T-cell (primary cell): ENCODE results near the gene CD96. TPM values are rescaled to one million over a fixed set of nuclear protein-coding genes. Genes with fewer than 3 reads are reported as not detected.
"Not testable (repeated sequence)": the region's sequence is repeated elsewhere in the genome, so short reads cannot be mapped to it uniquely, and the experiment has no call there.

ENCODE experiments used
- ATAC-seq, 4 experiments: fragments of 200-7000 bp in 3 of 4; fragments of 150-1000 bp in 1 of 4; cut with Tn5 transposase; replicated peaks in 1 of 4; 1 replicate in 3 of 4; 2 replicates in 1 of 4; pipeline ENCODE4 v1.10.0; 2021; ENCODE audit warnings: moderate library complexity in 3 of 4, mild to moderate bottlenecking in 2 of 4, moderate number of reproducible peaks in 1 of 4
- CTCF ChIA-PET, 2 donors: fragments of 300-600 bp; sonication (Branson Sonifier 250); formaldehyde crosslinking; loops; one replicate each; lab custom pipeline; 2022; ENCODE audit warnings: antibody characterized with exemption in 2 of 2; lab: Charles Lee
- POLR2A ChIA-PET, 2 donors: fragments of 300-600 bp; sonication (Branson Sonifier 250); formaldehyde crosslinking; loops; one replicate each; lab custom pipeline; 2022; ENCODE audit warnings: antibody characterized with exemption in 2 of 2; lab: Charles Lee
- DNase-seq, 35 experiments: peaks; one replicate each; pipeline versions ENCODE4 v3.0.0 to v3.0.0-alpha.2; 2013 to 2023
- H3K27ac ChIP-seq: one replicate; pipeline ENCODE4 v1.5.1; 2013; ENCODE audit warnings: low read length
- H3K27me3 ChIP-seq, 2 experiments: replicated peaks in 1 of 2; 1 replicate in 1 of 2; 2 replicates in 1 of 2; pipeline versions ENCODE4 v1.6.1 to v1.7.0; 2013; ENCODE audit warnings: low read length in 1 of 2, mixed read lengths in 1 of 2; ENCODE audit not compliant: control insufficient read depth in 2 of 2, insufficient read depth in 2 of 2; ENCODE audit errors: extremely low read depth in 1 of 2
- H3K36me3 ChIP-seq, 2 donors: 1 replicate in 1 of 2; 2 replicates in 1 of 2; pipeline versions ENCODE4 v1.6.1 to v1.7.0; 2013; ENCODE audit warnings: low read length in 1 of 2; ENCODE audit not compliant: control insufficient read depth in 2 of 2, insufficient read depth in 1 of 2; ENCODE audit errors: extremely low read depth in 1 of 2
- H3K4me1 ChIP-seq, 2 experiments: 1 replicate in 1 of 2; 2 replicates in 1 of 2; pipeline versions ENCODE4 v1.6.1 to v1.7.0; 2013; ENCODE audit warnings: low read length in 2 of 2, mixed read lengths in 1 of 2; ENCODE audit not compliant: insufficient read depth in 2 of 2, control insufficient read depth in 1 of 2; ENCODE audit errors: extremely low read depth in 1 of 2
- H3K4me3 ChIP-seq, 2 donors: 1 replicate in 1 of 2; 2 replicates in 1 of 2; pipeline versions ENCODE4 v1.5.1 to v1.7.0; 2013; ENCODE audit warnings: mild to moderate bottlenecking in 2 of 2, low read length in 1 of 2, moderate library complexity in 1 of 2; ENCODE audit not compliant: control insufficient read depth in 1 of 2; ENCODE audit errors: extremely low read depth in 1 of 2
- H3K9me3 ChIP-seq: 2 replicates; pipeline ENCODE4 v1.7.0; 2013
- H3K27ac Mint-ChIP-seq, 2 donors: one replicate each; pipeline ENCODE4 v1.8.0; 2020 to 2021; ENCODE audit warnings: mild to moderate bottlenecking in 2 of 2, mixed read lengths in 2 of 2
- H3K27me3 Mint-ChIP-seq, 2 donors: one replicate each; pipeline ENCODE4 v1.8.0; 2021 to 2022; ENCODE audit warnings: mixed read lengths in 2 of 2
- H3K36me3 Mint-ChIP-seq: one replicate; pipeline ENCODE4 v1.8.0; 2021; ENCODE audit warnings: mixed read lengths
- H3K4me1 Mint-ChIP-seq, 3 donors: one replicate each; pipeline ENCODE4 v1.8.0; 2020 to 2022; ENCODE audit warnings: mixed read lengths in 3 of 3, mild to moderate bottlenecking in 1 of 3
- H3K4me3 Mint-ChIP-seq, 3 donors: one replicate each; pipeline ENCODE4 v1.8.0; 2020 to 2022; ENCODE audit warnings: mild to moderate bottlenecking in 3 of 3, mixed read lengths in 3 of 3, moderate library complexity in 3 of 3
- H3K9me3 Mint-ChIP-seq, 3 donors: one replicate each; pipeline ENCODE4 v1.8.0; 2020 to 2022; ENCODE audit warnings: mixed read lengths in 3 of 3
- WGBS: methylation state at CpG from one replicate; pipeline ENCODE4 v1.1.5; 2013; ENCODE audit warnings: missing lambda C conversion rate; ENCODE audit not compliant: insufficient coverage; 5-methylcytosine and 5-hydroxymethylcytosine counted together
- total RNA-seq, 35 experiments: library from RNA in 6 of 35; stranded (reverse) in 6 of 35; fragments of 120-200 nt in 1 of 35; gene quantifications; one replicate each; pipeline versions ENCODE4 v1.2.1 to v1.2.4 and lab custom pipeline; 2013 to 2026

Gene CD96
- total RNA-seq, 5 donors from 2014 or later (not counting 1 experiment from before 2014, with no cell fraction given): 183 to 229 (median 203) TPM

GRCh38 chr3:111517801-111518200, 24.2 kb upstream of the CD96 start:
- CTCF ChIA-PET: no interaction called here
- no peaks in the 10 kb centered on the region for H3K27me3 ChIP-seq
- Mint-ChIP-seq H3K4me1 (no peaks in the 10 kb centered on the region), H3K4me3 (no peak overlapping the region), H3K27ac (no peak overlapping the region), H3K36me3 (no peaks in the 10 kb centered on the region), H3K27me3 (no peaks in the 10 kb centered on the region), H3K9me3 (no peaks in the 10 kb centered on the region)
- WGBS: no CpG with 5 or more reads among the region's 4 CpGs
- H3K4me1 ChIP-seq: no peaks in the 10 kb centered on the region
- no peaks in the 10 kb centered on the region for H3K9me3 ChIP-seq
- H3K27ac ChIP-seq: no peak overlapping the region
- POLR2A ChIA-PET: interaction anchor here in 1 of 2 donors (0.6 kb wide), 1 partner anchor 495 kb away, joined by 3 read pairs; no protein-coding TSS in a partner anchor
- DNase-seq (no peak), ATAC-seq (no peak)
- H3K4me3 ChIP-seq: no peak overlapping the region
- no peaks in the 10 kb centered on the region for H3K36me3 ChIP-seq

GRCh38 chr3:111519178-111519855, 22.7 kb upstream of the CD96 start:
- ChIA-PET POLR2A (no interaction called here), CTCF (no interaction called here)
- WGBS: 86% methylated on average over 1 of the region's 6 CpGs
- H3K27ac Mint-ChIP-seq: no peak overlapping the region
- no peak for DNase-seq
- no peak for ATAC-seq
- Histone ChIP-seq H3K4me3 (no peak overlapping the region), H3K27ac (no peak overlapping the region), H3K4me1 (no peaks in the 10 kb centered on the region), H3K9me3 (no peaks in the 10 kb centered on the region), H3K27me3 (no peaks in the 10 kb centered on the region), H3K36me3 (no peaks in the 10 kb centered on the region)
- no peak overlapping the region for H3K4me3 Mint-ChIP-seq
- H3K27me3 Mint-ChIP-seq: no peaks in the 10 kb centered on the region
- no peaks in the 10 kb centered on the region for H3K36me3 Mint-ChIP-seq
- H3K9me3 Mint-ChIP-seq: no peaks in the 10 kb centered on the region
- no peaks in the 10 kb centered on the region for H3K4me1 Mint-ChIP-seq

GRCh38 chr3:111521891-111522290, 20.1 kb upstream of the CD96 start:
- Mint-ChIP-seq H3K27ac (no peak overlapping the region), H3K36me3 (no peaks in the 10 kb centered on the region), H3K4me1 (no peaks in the 10 kb centered on the region), H3K27me3 (no peaks in the 10 kb centered on the region), H3K4me3 (no peak overlapping the region), H3K9me3 (no peaks in the 10 kb centered on the region)
- ChIA-PET CTCF (no interaction called here), POLR2A (no interaction called here)
- H3K9me3 ChIP-seq: no peaks in the 10 kb centered on the region
- DNase-seq (no peak), ATAC-seq (no peak)
- H3K27me3 ChIP-seq: no peaks in the 10 kb centered on the region
- no peak overlapping the region for H3K4me3 ChIP-seq
- H3K4me1 ChIP-seq: no peaks in the 10 kb centered on the region
- H3K27ac ChIP-seq: no peak overlapping the region
- 100% methylated on average over 2 of the region's 3 CpGs for WGBS
- H3K36me3 ChIP-seq: no peaks in the 10 kb centered on the region

GRCh38 chr3:111524486-111524885, 17.5 kb upstream of the CD96 start:
- ATAC-seq, H3K4me3 Mint-ChIP-seq, H3K4me1 ChIP-seq, H3K9me3 ChIP-seq, H3K27ac ChIP-seq, DNase-seq, H3K27me3 ChIP-seq, H3K27ac Mint-ChIP-seq, POLR2A ChIA-PET, H3K9me3 Mint-ChIP-seq, CTCF ChIA-PET, H3K36me3 ChIP-seq, H3K4me3 ChIP-seq, H3K36me3 Mint-ChIP-seq, H3K27me3 Mint-ChIP-seq, H3K4me1 Mint-ChIP-seq: not testable (repeated sequence)
- WGBS: no CpG with 5 or more reads among the region's 1 CpG

- Mint-ChIP-seq H3K27me3 (no peaks in the 10 kb centered on the region), H3K9me3 (peaks cover 0 to 8% (median 0%) of the 10 kb centered on the region in 3 donors), H3K4me1 (peaks cover 1 to 10% (median 7%) of the 10 kb centered on the region in 3 donors), H3K4me3 (no peak overlapping the region), H3K36me3 (peaks cover 4% of the 10 kb centered on the region), H3K27ac (no peak overlapping the region)
- no peaks in the 10 kb centered on the region for H3K36me3 ChIP-seq
- no peaks in the 10 kb centered on the region for H3K4me1 ChIP-seq
- H3K27me3 ChIP-seq: no peaks in the 10 kb centered on the region
- H3K4me3 ChIP-seq: no peak overlapping the region
- no peaks in the 10 kb centered on the region for H3K9me3 ChIP-seq
- ATAC-seq (no peak), DNase-seq (no peak)
- WGBS: no CpG with 5 or more reads among the region's 4 CpGs
- POLR2A ChIA-PET: no interaction called here
- no peak overlapping the region for H3K27ac ChIP-seq
- CTCF ChIA-PET: no interaction called here
These were observed 10.6 kb upstream of the CD96 start for GRCh38 chr3:111531446-111531845.

- Mint-ChIP-seq H3K9me3 (peaks cover 0 to 8% (median 0%) of the 10 kb centered on the region in 3 donors), H3K36me3 (peaks cover 4% of the 10 kb centered on the region), H3K27me3 (no peaks in the 10 kb centered on the region), H3K4me3 (no peak overlapping the region), H3K27ac (no peak overlapping the region), H3K4me1 (peaks cover 28 to 35% (median 33%) of the 10 kb centered on the region in 3 donors)
- no peak overlapping the region for H3K4me3 ChIP-seq
- ChIA-PET POLR2A (interaction anchor here in 1 of 2 donors (0.7 kb wide), 1 partner anchor 884 kb away, joined by 3 read pairs; no protein-coding TSS in a partner anchor), CTCF (interaction anchor here in 1 of 2 donors (0.7 kb wide), 1 partner anchor 133 kb away, joined by 3 read pairs; no protein-coding TSS in a partner anchor)
- no peaks in the 10 kb centered on the region for H3K9me3 ChIP-seq
- H3K27me3 ChIP-seq: no peaks in the 10 kb centered on the region
- 63% methylated on average over 2 of the region's 4 CpGs for WGBS
- ATAC-seq (no peak), DNase-seq (no peak)
- H3K27ac ChIP-seq: no peak overlapping the region
- peaks cover 9 to 17% of the 10 kb centered on the region in 2 experiments for H3K4me1 ChIP-seq
- H3K36me3 ChIP-seq: no peaks in the 10 kb centered on the region
These were observed 7.3 kb upstream of the CD96 start for GRCh38 chr3:111534701-111535100.
